ENCODE data around the gene ARHGAP18. TPM values are rescaled to one million over a fixed set of nuclear protein-coding genes. Genes with fewer than 3 reads are reported as not detected.

ARHGAP18 gene
- total and polyA plus RNA-seq, 2 experiments from 2014 or later = 4.3 to 5.0 TPM

- H3K9me3 Mint-ChIP-seq = no peaks in the 10 kb centered on the region
- TF ChIP-seq ZNF331 (CRISPR knock-in tag; IDR thresholded peaks at IDR 0.05; ENCODE audit: low read depth) = no peak
- TF ChIP-seq EZH2 (IDR thresholded peaks at IDR 0.05; ENCODE audit: low read depth, unreplicated experiment) = no peak
- TF ChIP-seq NANOG (IDR thresholded peaks at IDR 0.05; ENCODE audit: borderline replicate concordance) = no peak
- no peak for TF ChIP-seq EZH2phosphoT487 (IDR thresholded peaks at IDR 0.05; ENCODE audit: unreplicated experiment)
- no peak for TF ChIP-seq STAT1 (IDR thresholded peaks at IDR 0.05; ENCODE audit: unreplicated experiment)
- TF ChIP-seq REST (IDR thresholded peaks at IDR 0.05; ENCODE audit: unreplicated experiment) = no peak
- TF ChIP-seq POLR2AphosphoS5 (IDR thresholded peaks at IDR 0.05; ENCODE audit: low read depth) = no peak
- TF ChIP-seq ZNF462 (CRISPR knock-in tag; IDR thresholded peaks at IDR 0.05) = no peak
- no peak for TF ChIP-seq CREB1 (CRISPR knock-in tag; IDR thresholded peaks at IDR 0.05; ENCODE audit: low read depth)
- TF ChIP-seq JUNB (IDR thresholded peaks at IDR 0.05; ENCODE audit: unreplicated experiment) = no peak
- TF ChIP-seq, protein P1, sequence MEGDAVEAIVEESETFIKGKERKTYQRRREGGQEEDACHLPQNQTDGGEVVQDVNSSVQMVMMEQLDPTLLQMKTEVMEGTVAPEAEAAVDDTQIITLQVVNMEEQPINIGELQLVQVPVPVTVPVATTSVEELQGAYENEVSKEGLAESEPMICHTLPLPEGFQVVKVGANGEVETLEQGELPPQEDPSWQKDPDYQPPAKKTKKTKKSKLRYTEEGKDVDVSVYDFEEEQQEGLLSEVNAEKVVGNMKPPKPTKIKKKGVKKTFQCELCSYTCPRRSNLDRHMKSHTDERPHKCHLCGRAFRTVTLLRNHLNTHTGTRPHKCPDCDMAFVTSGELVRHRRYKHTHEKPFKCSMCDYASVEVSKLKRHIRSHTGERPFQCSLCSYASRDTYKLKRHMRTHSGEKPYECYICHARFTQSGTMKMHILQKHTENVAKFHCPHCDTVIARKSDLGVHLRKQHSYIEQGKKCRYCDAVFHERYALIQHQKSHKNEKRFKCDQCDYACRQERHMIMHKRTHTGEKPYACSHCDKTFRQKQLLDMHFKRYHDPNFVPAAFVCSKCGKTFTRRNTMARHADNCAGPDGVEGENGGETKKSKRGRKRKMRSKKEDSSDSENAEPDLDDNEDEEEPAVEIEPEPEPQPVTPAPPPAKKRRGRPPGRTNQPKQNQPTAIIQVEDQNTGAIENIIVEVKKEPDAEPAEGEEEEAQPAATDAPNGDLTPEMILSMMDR (conservative IDR thresholded peaks at IDR 0.05; ENCODE audit: low read depth in 2 of 2) = no peak
- no peak for TF ChIP-seq ZNF114 (CRISPR knock-in tag; IDR thresholded peaks at IDR 0.05)
- TF ChIP-seq ETS1 (IDR thresholded peaks at IDR 0.05) = no peak
- H3K36me3 Mint-ChIP-seq (ENCODE audit: low read depth) = no peaks in the 10 kb centered on the region
- H3K27ac Mint-ChIP-seq = no peak overlapping the region
- Histone ChIP-seq H3K4me2 (no peak overlapping the region), H3K9me2 (ENCODE audit: insufficient read depth) (no peaks in the 10 kb centered on the region), H3K4me3 (no peak overlapping the region), H3K79me2 (replicated peaks; ENCODE audit: insufficient read depth) (no peaks in the 10 kb centered on the region), H3F3A (replicated peaks; ENCODE audit: low read depth) (no peaks in the 10 kb centered on the region), H3K27ac (ENCODE audit: low read depth) (no peak overlapping the region), H3K4me1 (ENCODE audit: insufficient read depth) (peaks cover 13% of the 10 kb centered on the region; the same call in 1 of the 2 replicates), H3K27me3 (ENCODE audit: insufficient read depth) (no peaks in the 10 kb centered on the region), H2AFZ (no peak overlapping the region), H4K20me1 (replicated peaks; ENCODE audit: insufficient read depth) (no peaks in the 10 kb centered on the region), H3K36me3 (ENCODE audit: insufficient read depth) (no peaks in the 10 kb centered on the region)
- H3K4me1 Mint-ChIP-seq = peaks cover 28% of the 10 kb centered on the region
- no peaks in the 10 kb centered on the region for H3K27me3 Mint-ChIP-seq (ENCODE audit: insufficient read depth, low read depth, poor library complexity)
- no peak for DNase-seq (ENCODE audit: low spot score)
- no peak for ATAC-seq
- no peak overlapping the region for H3K4me3 Mint-ChIP-seq
Observed at GRCh38 chr6:129672881-129673631, 36.9 kb downstream of the ARHGAP18 start.
